Transverse colon (tissue), 4 donors: ENCODE measurements around the gene TFCP2L1.

Experiments
- EP300 ChIP-seq: sonication (generic); formaldehyde crosslinking; IDR thresholded peaks from one replicate; pipeline ENCODE4 v1.6.1; 2017; ENCODE audit warnings: antibody characterized with exemption, low read depth
- POLR2A ChIP-seq: fragments of 450-650 bp; IDR thresholded peaks from one replicate; pipeline ENCODE4 v1.6.1; 2016; ENCODE audit warnings: antibody characterized with exemption, mild to moderate bottlenecking, moderate library complexity
- POLR2AphosphoS5 ChIP-seq, 3 donors: sonication (generic); formaldehyde crosslinking; IDR thresholded peaks; one replicate each; pipeline ENCODE4 v1.6.1; 2016; ENCODE audit warnings: antibody characterized with exemption in 3 of 3
- TF ChIP-seq, protein P1 (sequence below), 5 experiments: fragments of 200-600 bp in 3 of 5; fragments of 450-650 bp in 2 of 5; sonication (generic) in 3 of 5; IDR thresholded peaks; 1 replicate in 2 of 5; 2 replicates in 3 of 5; pipeline ENCODE4 v1.5.1; 2016 to 2017; ENCODE audit warnings: antibody characterized with exemption in 5 of 5, inconsistent platforms in 3 of 5, mild to moderate bottlenecking in 2 of 5, moderate library complexity in 1 of 5

DNA sequence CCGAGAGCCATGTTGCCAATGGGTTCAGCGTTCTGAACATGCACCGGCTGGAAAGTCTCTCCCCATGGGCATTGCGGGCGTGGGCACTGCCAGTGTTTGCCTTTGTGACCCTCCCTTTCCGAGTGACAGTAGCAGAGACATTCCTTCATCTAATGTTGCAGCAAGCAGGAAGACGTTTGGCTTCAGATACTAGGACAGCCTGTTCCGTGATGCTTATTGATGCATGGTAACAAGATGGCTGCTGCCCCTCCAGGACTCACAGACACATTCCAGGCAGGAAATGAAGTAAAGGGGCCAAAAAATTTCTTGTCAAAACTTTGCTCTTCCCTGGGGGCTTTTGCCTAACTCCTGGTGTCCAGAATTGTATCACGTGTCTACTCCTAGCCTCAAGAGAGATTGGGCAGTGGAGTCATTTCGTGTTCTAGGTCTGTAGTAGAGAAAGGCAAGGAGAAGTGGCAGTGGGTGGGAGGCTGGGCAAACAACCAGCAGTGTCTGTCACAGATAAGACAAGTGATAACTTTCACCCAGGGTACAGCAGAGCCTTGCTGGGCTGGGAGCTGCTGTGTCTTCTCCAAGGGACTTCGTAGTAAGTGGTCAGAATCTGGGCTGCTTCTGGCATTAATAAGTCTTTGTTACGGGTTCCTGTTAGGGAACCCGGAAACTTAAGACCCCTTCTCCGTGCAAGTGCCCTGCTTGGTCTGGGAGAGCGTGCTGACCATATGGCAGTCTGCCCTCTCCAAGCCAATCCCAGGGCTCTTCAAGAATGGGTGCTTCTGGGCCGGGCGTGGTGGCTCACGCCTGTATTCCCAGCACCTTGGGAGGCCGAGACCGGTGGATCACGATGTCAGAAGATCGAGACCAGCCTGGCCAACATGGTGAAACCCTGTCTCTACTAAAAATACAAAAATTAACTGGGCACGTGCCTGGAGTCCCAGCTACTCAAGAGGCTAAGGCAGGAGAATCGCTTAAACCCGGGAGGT is 93.5 kb downstream of the TFCP2L1 start:
- TF ChIP-seq, protein P1, sequence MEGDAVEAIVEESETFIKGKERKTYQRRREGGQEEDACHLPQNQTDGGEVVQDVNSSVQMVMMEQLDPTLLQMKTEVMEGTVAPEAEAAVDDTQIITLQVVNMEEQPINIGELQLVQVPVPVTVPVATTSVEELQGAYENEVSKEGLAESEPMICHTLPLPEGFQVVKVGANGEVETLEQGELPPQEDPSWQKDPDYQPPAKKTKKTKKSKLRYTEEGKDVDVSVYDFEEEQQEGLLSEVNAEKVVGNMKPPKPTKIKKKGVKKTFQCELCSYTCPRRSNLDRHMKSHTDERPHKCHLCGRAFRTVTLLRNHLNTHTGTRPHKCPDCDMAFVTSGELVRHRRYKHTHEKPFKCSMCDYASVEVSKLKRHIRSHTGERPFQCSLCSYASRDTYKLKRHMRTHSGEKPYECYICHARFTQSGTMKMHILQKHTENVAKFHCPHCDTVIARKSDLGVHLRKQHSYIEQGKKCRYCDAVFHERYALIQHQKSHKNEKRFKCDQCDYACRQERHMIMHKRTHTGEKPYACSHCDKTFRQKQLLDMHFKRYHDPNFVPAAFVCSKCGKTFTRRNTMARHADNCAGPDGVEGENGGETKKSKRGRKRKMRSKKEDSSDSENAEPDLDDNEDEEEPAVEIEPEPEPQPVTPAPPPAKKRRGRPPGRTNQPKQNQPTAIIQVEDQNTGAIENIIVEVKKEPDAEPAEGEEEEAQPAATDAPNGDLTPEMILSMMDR (IDR thresholded peaks at IDR 0.05) = no peak
- TF ChIP-seq POLR2AphosphoS5 (IDR thresholded peaks at IDR 0.05) (no peak), POLR2A (no peak), EP300 (no peak)
